Measurements from ENCODE around the gene PDE9A.
"Not testable (repeated sequence)": the region's sequence is repeated elsewhere in the genome, so short reads cannot be mapped to it uniquely, and the experiment has no call there.

PDE9A gene

DNA sequence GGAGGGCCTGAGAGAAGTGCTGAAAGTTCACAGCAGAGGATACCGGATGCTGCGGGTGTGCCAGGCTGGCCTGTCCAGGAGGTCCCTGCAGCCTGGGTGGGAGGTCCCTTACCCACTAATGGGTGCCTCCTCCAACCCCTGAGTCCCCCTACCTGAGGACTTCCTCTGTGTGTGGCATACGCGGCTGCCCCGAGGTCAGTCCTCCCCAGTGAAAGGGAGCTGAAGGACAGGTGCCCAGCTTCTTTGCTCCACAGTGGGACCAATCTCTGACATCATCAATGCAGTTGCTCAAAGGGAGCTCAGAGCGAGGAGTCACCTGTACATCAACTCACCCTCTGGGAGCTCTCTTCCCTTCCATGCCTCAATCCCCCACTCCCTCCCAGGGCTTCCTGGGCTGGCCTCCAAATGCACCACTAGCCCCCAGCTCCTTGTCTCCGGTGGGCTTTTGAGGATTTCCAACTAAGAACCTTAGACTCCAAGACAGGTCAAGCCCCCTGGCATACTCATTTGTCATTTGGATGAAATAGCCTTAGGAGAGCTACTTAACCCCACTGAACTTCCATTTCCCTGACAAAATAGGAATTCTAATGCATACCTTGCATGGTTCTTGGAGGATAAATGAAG, 53.9 kb downstream of the PDE9A start:
- FAIRE-seq = no peak
- TF ChIP-seq, protein P1, sequence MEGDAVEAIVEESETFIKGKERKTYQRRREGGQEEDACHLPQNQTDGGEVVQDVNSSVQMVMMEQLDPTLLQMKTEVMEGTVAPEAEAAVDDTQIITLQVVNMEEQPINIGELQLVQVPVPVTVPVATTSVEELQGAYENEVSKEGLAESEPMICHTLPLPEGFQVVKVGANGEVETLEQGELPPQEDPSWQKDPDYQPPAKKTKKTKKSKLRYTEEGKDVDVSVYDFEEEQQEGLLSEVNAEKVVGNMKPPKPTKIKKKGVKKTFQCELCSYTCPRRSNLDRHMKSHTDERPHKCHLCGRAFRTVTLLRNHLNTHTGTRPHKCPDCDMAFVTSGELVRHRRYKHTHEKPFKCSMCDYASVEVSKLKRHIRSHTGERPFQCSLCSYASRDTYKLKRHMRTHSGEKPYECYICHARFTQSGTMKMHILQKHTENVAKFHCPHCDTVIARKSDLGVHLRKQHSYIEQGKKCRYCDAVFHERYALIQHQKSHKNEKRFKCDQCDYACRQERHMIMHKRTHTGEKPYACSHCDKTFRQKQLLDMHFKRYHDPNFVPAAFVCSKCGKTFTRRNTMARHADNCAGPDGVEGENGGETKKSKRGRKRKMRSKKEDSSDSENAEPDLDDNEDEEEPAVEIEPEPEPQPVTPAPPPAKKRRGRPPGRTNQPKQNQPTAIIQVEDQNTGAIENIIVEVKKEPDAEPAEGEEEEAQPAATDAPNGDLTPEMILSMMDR (IDR thresholded peaks at IDR 0.05; ENCODE audit: insufficient read depth, missing control alignments) = no peak
- no peak for DNase-seq (ENCODE audit: insufficient read length, low spot score)

DNA sequence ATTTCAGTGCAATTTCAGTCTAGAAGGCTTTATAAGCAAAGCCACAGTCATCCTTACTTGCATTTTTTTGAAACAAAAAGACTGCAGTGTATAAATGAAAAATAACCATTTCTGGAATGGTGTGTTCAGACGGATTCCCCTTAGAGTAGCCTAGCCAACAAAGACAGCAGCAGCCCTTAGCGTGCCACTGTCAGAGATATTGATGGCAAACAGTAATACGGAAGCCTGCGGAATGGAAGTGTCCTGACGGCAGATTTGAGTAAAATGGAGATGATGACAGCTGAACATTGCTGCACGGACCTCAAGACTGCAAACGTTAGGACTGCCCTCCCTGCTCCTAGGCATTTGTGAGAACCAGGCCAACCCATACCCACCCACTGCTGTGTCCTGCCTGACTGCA, 54.7 kb downstream of the PDE9A start:
- TF ChIP-seq, protein P1 (IDR thresholded peaks at IDR 0.05; ENCODE audit: insufficient read depth, missing control alignments) = no peak
- no peak for FAIRE-seq
- no peak for DNase-seq (ENCODE audit: insufficient read length, low spot score)

DNA sequence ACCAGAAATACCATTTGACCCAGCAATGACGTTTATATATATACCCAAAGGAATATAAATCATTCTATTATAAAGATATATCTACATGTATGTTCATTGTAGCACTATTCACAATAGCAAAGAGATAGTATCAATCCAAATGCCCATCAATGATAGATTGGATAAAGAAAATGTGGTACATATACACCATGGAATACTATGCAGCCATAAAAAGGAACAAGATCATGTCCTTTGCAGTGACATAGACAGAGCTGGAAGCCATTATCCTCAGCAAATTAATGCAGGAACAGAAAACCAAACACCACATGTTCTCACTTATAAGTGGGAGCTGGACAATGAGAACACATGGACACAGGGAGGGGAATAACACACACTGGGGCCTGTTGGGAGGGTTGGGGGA, 55.5 kb downstream of the PDE9A start:
- FAIRE-seq; DNase-seq (ENCODE audit: insufficient read length, low spot score): not testable (repeated sequence)

DNA sequence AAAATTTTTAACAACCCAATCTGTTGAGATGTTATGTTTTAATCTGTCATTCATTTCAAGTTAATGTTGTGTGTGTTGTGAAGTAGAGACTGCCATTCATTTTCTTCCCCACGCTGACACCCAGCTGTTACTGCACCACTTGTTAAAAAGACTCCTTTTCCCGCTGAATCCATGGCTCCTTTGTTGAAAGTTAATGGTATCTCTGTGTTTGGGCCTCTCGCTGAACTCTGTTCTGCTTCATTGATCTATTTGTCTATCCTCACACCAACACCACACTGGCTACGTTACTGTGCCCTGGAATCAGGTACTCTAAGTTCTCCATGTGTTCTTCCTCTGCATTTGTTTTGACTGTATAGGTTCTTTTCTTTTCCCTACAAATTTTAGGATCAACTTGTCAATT, 58.2 kb downstream of the PDE9A start:
- TF ChIP-seq, protein P1 (IDR thresholded peaks at IDR 0.05; ENCODE audit: insufficient read depth, missing control alignments) = no peak
- no peak for DNase-seq (ENCODE audit: insufficient read length, low spot score)
- no peak for FAIRE-seq

DNA sequence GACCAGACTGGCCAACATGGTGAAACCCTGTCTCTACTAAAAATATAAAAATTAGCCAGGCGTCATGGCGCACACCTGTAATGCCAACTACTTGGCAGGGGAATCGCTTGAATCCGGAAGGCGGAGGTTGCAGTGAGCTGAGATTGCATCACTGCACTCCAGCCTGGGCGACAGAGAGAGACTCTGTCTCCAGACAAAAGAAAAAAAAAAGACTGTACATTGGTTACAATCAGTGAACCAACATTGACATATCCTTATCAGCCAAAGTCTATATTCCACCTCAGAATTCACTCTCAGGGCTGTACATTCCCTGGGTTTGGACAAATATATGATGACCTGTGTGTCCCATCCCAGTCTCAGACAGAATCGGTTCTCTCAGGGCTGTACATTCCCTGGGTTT, 62.0 kb downstream of the PDE9A start:
- DNase-seq (ENCODE audit: insufficient read length, low spot score); FAIRE-seq: not testable (repeated sequence)

DNA sequence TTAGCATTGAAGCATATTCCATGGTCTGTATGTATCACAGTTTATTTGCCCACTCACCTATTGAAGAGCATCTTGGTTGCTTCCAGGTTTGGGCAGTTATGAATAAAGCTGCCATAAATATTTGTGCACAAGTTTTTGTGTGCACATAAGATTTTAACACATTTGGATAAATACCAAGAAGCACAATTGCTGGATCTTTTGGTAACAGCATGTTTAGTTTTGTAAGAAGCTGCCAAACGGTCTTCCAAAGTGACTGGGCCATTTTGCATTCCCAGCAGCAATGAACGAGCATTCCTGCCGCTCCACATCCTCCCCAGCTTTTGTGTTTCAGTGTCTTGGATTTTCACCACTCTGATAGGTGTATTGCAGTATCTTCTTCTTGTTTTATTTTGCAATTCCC, 62.7 kb downstream of the PDE9A start:
- DNase-seq (ENCODE audit: insufficient read length, low spot score) (no peak), FAIRE-seq (no peak)
- TF ChIP-seq, protein P1 (IDR thresholded peaks at IDR 0.05; ENCODE audit: insufficient read depth, missing control alignments) = no peak

DNA sequence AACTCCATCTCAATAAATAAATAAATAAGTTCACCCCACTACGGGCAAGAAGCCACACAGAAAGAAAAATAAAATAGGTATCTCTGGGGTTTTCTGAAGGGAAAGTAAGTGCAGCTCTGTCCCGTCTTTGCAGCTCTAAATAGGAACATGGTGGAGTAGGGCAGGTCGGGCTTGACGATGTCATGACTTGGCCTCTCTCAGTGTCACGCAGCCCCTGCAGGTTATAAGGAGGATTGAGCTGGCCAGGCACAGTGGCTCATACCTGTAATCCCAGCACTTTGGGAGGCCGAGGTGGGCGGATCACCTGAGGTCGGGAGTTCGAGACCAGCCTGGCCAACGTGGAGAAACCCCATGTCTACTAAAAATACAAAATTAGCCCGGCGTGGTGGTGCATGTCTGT, 67.1 kb downstream of the PDE9A start:
- not testable (repeated sequence) for FAIRE-seq; DNase-seq (ENCODE audit: insufficient read length, low spot score)

DNA sequence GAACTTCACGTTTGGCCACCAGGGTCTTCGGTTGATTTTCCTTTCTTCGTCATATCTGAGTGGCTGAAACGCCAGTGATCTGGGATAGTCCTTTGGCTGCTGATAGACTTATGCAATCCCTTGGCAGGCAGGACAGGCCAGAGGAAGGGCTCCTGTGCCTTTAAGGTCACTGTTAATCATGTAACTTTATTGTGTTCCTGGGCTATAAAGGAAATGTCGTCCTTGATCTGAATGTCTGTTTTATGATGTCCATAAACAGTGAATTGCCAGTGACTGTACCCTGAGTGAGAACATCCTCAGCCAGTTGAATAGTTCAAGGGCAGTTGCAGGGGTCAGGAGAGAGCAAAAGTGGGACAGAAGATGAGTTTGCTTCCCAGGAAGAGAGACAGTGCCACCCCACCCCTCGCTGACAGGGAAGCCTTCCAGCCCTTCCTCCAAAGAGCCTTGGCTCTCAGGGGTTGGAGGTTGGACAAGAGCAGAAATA, 68.0 kb downstream of the PDE9A start:
- DNase-seq (ENCODE audit: insufficient read length, low spot score) = no peak
- TF ChIP-seq, protein P1 (IDR thresholded peaks at IDR 0.05; ENCODE audit: insufficient read depth, missing control alignments) = no peak
- no peak for FAIRE-seq

DNA sequence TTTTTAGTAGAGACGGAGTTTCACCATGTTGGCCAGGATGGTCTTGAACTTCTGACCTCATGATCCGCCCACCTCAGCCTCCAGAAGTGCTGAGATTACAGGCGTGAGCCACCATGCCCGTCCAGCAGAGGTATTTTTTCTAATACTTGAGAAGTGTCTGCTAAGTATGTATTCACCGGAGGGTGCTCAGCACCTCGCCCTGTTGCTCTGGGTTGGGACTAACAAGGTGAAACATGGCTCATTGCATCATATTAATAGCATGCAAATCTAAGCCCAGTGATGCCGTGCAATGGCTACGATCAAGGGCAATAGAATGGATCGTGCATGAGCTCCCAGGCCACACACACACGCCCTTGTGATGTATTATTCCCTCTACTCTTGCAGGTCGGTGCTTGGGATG, 68.7 kb downstream of the PDE9A start:
- no peak for FAIRE-seq
- TF ChIP-seq, protein P1 (IDR thresholded peaks at IDR 0.05; ENCODE audit: insufficient read depth, missing control alignments) = no peak
- DNase-seq (ENCODE audit: insufficient read length, low spot score) = no peak

Data from D721Med (cell line).